ENCODE measurements around the gene ARL4C.

GRCh38 chr2:234458466-234458865 is 38.4 kb downstream of the ARL4C start:
- TF ChIP-seq CTCF (IDR thresholded peaks at IDR 0.05; ENCODE audit: low read depth, low read length) (no peak), EZH2phosphoT487 (IDR thresholded peaks at IDR 0.05; ENCODE audit: low read depth) (no peak)
